Activated CD4-positive, CD25-positive, alpha-beta regulatory T cell treated with anti-CD3 and anti-CD28 coated beads, Interleukin-2, amount 50 U/mL, for 72 hours (primary cell): Measurements from ENCODE around the gene GMDS.

Experiments used
- DNase-seq: peaks from one replicate; pipeline ENCODE4 v3.0.0; 2021

GMDS gene

DNA sequence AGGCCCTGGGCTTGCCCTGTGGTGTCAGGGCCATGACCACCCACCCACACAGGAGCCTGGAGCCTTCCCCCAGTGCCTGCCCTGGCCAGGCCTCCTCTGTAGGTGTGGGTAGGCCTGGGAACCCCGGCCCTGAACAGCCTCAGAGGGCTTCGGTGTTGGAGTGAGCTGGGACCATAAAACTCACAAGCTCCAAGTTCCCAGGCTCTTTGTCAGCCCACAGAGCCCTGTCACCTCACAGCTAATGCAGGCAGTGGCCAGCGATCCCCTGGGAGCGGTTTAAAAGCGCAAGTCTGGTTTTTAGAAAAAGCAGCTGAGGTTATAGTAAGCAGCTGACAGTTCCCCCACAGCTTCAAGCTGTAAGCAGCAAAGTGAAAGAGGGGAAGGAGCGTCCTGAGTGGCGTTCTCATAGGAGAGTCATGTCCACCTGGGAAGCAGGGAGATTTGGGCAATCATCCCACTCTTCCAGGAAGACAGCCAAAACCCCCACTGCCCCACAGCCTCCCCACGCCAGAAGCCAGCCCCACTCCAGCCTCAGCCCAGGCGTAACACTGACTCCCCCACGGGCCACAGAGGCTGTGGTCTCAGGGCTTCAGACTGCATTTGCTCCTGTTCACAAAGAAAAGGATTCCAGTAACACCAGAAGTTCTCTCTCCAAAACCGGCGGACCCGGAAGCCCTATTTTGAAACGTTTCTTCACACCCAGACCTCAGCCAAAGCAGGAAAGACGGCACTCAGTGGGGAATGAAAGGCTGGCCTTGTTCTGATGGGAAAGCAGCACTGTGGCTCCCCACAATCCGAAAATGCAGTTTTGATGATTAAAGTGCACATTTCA, 670.0 kb downstream of the GMDS start:
- DNase-seq: no peak

GRCh38 chr6:1574890-1575209, 670.6 kb downstream of the GMDS start:
- no peak for DNase-seq

GRCh38 chr6:1574083-1574761, 671.2 kb downstream of the GMDS start:
- DNase-seq: no peak
